ENCODE results near the gene TARDBP.

GRCh38 chr1:10987840-10988417, 24.5 kb upstream of the TARDBP start:
- TF ChIP-seq, protein P1, sequence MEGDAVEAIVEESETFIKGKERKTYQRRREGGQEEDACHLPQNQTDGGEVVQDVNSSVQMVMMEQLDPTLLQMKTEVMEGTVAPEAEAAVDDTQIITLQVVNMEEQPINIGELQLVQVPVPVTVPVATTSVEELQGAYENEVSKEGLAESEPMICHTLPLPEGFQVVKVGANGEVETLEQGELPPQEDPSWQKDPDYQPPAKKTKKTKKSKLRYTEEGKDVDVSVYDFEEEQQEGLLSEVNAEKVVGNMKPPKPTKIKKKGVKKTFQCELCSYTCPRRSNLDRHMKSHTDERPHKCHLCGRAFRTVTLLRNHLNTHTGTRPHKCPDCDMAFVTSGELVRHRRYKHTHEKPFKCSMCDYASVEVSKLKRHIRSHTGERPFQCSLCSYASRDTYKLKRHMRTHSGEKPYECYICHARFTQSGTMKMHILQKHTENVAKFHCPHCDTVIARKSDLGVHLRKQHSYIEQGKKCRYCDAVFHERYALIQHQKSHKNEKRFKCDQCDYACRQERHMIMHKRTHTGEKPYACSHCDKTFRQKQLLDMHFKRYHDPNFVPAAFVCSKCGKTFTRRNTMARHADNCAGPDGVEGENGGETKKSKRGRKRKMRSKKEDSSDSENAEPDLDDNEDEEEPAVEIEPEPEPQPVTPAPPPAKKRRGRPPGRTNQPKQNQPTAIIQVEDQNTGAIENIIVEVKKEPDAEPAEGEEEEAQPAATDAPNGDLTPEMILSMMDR (IDR thresholded peaks at IDR 0.05; ENCODE audit: poor library complexity, severe bottlenecking), result no peak
- TF ChIP-seq EZH2 (IDR thresholded peaks at IDR 0.05; ENCODE audit: borderline replicate concordance, insufficient read depth, low read length, poor library complexity, severe bottlenecking) (no peak), POLR2AphosphoS5 (IDR thresholded peaks at IDR 0.05) (no peak), RAD21 (conservative IDR thresholded peaks at IDR 0.05) (no peak), EP300 (conservative IDR thresholded peaks at IDR 0.05; ENCODE audit: poor library complexity, severe bottlenecking) (no peak), MXI1 (conservative IDR thresholded peaks at IDR 0.05; ENCODE audit: poor library complexity, severe bottlenecking) (no peak), TAF1 (IDR thresholded peaks at IDR 0.05; ENCODE audit: low read depth) (no peak)
- TF ChIP-seq, protein P2, sequence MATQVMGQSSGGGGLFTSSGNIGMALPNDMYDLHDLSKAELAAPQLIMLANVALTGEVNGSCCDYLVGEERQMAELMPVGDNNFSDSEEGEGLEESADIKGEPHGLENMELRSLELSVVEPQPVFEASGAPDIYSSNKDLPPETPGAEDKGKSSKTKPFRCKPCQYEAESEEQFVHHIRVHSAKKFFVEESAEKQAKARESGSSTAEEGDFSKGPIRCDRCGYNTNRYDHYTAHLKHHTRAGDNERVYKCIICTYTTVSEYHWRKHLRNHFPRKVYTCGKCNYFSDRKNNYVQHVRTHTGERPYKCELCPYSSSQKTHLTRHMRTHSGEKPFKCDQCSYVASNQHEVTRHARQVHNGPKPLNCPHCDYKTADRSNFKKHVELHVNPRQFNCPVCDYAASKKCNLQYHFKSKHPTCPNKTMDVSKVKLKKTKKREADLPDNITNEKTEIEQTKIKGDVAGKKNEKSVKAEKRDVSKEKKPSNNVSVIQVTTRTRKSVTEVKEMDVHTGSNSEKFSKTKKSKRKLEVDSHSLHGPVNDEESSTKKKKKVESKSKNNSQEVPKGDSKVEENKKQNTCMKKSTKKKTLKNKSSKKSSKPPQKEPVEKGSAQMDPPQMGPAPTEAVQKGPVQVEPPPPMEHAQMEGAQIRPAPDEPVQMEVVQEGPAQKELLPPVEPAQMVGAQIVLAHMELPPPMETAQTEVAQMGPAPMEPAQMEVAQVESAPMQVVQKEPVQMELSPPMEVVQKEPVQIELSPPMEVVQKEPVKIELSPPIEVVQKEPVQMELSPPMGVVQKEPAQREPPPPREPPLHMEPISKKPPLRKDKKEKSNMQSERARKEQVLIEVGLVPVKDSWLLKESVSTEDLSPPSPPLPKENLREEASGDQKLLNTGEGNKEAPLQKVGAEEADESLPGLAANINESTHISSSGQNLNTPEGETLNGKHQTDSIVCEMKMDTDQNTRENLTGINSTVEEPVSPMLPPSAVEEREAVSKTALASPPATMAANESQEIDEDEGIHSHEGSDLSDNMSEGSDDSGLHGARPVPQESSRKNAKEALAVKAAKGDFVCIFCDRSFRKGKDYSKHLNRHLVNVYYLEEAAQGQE (IDR thresholded peaks at IDR 0.05; ENCODE audit: borderline replicate concordance), result no peak

All from neural cell (in vitro differentiated cells).